GM19463 (cell line): ENCODE results near the gene RRP9.
"Not testable (repeated sequence)": the region's sequence is repeated elsewhere in the genome, so short reads cannot be mapped to it uniquely, and the experiment has no call there.

Experiments used
- ATAC-seq: cut with Tn5 transposase; IDR thresholded peaks from one replicate; pipeline ENCODE4 v1.9.1; 2021; ENCODE audit warnings: mild to moderate bottlenecking, moderate library complexity; ENCODE audit not compliant: unreplicated experiment

RRP9 gene

GRCh38 chr3:51916418-51916817 lies 25.3 kb downstream of the RRP9 start:
- ATAC-seq: no peak

DNA sequence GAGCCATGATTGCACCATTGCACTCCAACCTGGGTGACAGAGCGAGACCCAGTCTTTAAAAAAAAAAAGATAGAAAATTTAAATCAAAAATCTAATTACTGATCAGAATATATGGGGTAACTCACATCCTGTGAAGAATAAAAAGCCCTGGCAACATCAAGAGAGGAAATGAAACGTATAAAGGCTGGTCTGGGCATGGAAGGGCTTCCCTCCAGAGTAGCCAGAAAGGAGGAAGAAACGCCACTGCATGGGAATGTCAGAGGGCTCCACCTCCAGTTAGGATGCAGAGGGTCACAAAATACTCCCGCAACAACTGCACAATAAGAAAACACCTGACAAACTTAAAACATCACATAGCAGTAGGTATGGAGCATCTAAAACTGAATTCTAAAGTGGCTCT lies 33.7 kb downstream of the RRP9 start:
- ATAC-seq: no peak

DNA sequence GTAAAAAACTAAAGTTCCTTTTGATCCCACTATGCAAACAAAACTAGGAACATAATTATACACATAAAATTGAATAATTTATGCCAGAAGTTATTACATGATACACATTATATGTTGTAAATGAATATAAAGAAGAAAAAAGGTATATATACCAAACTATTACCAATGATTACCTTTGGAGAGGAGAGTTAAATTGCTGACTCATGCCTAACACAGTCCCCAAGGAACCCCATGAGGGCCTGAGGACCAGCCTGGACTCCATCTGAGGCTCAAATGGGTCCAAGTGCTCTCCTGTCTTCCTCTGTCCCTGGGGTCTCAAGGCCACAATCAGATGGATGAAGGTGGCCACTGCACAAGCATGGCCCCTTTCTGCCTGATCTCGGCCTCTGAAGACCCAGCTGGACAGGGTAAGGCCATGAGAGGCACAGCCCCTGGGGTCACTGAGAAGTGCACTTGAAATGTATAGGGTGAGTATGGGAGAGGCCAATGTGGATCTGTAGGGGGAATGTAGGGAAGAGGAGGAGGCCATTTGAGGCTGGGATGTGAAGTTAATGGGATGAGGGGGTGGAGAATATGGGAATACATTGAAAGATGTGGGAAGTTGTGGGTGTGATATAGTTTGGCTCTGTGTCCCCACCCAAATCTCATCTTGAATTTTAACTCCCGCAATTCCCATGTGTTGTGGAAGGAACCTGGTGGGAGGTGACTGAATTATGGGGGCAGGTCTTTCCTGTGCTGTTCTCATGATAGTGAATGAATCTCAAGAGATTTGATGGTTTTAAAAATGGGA lies 37.5 kb downstream of the RRP9 start:
- no peak for ATAC-seq

DNA sequence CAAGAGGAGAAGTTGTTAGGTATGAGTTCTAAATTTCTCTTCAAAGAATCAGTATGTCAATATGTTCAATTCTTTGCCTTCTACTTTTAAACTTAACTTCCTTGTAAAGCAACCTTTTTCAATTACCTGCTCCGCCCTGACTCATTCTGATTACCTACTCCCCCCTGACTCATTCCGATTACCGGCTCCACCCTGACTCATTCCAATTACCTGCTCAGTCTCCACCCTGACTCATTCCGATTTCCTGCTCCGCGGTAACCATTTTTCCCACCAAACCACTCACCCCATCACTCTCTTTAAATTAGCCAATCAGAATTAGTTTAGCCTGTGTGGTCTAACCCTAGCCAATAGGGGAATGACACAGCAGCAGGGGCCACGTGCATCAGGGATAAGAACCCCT lies 39.3 kb downstream of the RRP9 start:
- ATAC-seq: not testable (repeated sequence)

- not testable (repeated sequence) for ATAC-seq
Measured at GRCh38 chr3:51900043-51900442, 41.7 kb downstream of the RRP9 start.

- ATAC-seq: no peak
Measured at GRCh38 chr3:51897391-51897790, 44.3 kb downstream of the RRP9 start.

DNA sequence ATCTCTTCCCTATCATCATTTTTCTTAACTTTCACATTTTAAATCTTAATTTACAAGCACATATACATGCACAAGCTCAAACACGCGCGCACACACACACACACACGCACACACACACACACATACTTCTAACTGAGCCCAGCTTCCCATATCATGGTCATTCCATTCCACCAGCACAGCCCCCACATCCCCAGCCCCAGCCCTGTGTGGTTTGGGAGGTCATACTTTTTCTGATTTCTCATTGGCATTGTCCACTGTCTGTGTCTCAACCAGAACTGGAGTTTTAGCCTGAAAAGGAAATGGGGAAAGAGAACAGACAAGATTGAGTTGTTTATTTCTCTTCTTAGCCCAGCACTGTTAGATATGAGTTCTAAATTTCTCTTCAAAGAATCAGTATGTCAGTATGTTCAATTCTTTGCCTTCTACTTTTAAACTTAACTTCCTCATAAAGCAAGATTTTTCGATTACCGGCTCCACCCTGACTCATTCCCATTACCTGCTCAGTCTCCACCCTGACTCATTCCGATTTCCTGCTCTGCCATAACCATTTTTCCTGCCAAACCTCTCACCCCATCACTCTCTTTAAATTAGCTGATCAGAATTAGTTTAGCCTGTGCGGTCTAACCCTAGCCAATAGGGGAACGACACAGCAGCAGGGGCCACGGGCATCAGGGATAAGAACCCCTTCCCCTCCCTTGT lies 44.9 kb downstream of the RRP9 start:
- no peak for ATAC-seq

DNA sequence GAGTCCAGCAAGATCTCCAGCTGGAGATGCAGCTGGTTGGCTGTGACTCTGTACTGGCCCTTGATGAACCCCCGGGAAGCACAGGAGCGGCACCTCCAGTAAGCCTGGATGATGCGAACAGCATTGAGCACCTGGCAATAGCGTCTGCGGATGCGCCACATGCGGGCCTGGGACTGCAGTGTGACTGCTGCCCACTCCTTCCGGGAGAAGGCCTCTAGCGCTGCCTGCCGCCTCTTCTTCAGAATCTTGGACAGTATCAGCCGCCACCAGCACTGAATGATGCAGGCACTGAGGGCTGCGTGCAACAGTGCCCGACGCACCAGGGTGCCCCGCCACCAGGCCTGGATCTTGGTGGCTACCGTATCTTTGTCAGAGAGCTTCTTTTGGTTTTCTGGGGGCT lies 46.8 kb downstream of the RRP9 start:
- ATAC-seq: no peak

DNA sequence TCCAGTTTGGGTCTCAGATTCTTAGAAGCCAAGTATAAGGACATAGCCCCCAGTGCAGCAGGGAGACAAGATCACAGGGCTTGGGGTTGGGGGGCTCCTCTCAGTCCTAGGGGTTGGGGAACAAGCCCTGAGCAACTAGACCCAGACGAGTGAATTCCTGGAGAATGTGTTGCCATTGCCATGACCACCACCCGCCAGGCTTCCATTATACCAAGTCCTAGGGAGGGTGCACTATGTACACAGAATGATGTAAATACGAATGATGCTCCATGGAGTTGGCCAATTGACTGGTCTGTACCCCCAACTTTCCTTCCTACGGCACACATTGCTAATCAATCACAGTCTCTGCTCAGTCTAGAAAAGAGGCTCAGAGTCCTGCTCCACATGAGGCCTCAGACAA lies 47.3 kb downstream of the RRP9 start:
- ATAC-seq: no peak

GRCh38 chr3:51891242-51892039 lies 50.3 kb downstream of the RRP9 start:
- ATAC-seq: no peak

GRCh38 chr3:51888463-51889105 lies 53.1 kb downstream of the RRP9 start:
- ATAC-seq: no peak

DNA sequence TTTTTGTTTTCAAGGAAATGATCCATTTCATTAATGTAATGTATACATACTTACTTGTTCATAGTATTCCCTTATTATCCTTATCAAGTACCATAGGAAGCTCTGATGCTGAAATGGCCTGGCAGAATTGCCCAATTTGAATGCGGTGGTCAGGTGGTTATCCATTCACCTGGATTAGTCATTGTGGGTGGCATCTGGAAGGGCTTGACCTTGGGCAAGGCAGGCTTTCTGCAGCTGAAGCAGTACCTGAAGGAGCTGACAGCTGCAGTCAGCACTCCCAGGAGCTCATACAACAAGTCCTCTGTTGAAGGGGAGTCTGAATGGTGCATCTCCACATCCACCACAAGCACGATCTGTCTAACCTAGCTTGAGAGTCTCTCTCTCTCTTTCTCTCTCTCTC lies 54.1 kb downstream of the RRP9 start:
- no peak for ATAC-seq

DNA sequence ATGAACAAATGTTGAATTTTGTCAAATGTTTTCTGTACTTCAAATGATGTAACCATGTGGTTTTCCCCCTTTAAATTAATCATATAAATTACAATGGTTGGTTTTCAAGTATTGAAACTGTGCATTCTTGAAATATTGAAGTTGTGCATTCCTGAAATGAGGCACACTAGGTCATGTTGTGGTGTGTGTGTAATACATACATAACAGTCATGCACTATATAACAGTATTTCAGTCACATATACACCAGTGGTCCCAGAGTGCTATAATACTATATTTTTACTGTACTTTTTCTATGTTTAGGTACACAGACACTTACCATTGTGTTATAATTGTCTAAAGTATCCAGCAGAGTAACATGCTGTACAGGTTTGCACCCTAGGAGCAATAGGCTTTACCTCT lies 55.3 kb downstream of the RRP9 start:
- ATAC-seq: no peak
